ENCODE results near the gene CUX1. TPM values are rescaled to one million over a fixed set of nuclear protein-coding genes. Genes with fewer than 3 reads are reported as not detected.

The CUX1 gene
- total RNA-seq, 1 experiment from 2014 or later, result 53.5 TPM

DNA sequence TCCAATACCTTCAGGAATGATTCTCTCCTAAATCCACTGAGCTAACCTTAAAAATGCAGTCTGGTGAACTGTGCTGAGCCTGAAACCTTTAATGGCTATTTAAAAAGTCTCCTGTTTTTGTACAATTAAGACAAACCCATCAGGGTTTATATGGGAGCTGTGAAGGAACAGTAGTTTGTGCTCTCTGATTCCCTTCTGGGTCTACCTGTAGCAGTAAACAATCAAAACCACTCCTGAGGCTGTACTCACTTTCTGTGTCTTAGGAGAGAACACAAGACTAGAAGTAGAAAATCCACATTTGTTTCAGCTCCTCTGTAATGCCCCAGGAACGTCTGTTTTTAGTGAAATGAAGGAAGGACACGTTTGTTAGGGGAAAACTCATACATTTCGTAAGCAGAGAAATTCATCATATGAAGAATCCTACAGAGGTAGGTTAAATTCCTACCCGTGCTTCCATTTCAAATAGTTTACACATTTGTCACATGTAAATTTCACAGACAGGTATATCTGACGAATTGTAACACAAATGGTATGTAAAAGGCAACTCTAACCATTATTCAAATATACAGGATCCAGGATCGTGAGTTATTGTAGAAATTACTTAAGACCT lies 2.6 kb downstream of the CUX1 start:
- Histone ChIP-seq H2BK15ac (ENCODE audit: low read depth, low read length) (no peak overlapping the region), H2BK5ac (ENCODE audit: insufficient read length, low read length) (no peak overlapping the region), H3K79me1 (ENCODE audit: insufficient read depth, low read depth, low read length, poor library complexity, severe bottlenecking) (peaks cover 7% of the 10 kb centered on the region), H3T11ph (ENCODE audit: low read length) (no peak overlapping the region), H2AFZ (ENCODE audit: low read length) (no peak overlapping the region), H3K14ac (ENCODE audit: insufficient read depth, low read length) (no peak overlapping the region), H3K4me2 (ENCODE audit: insufficient read depth, insufficient read length, low read length) (no peak overlapping the region), H3K4me1 (ENCODE audit: insufficient read depth, low read length) (peaks cover 9% of the 10 kb centered on the region), H3K18ac (ENCODE audit: insufficient read length, low read depth, low read length) (no peak overlapping the region), H2BK12ac (ENCODE audit: insufficient read length, low read depth, low read length) (no peak overlapping the region), H3K79me2 (ENCODE audit: insufficient read depth, low read length) (peaks cover 45% of the 10 kb centered on the region; the same call in 1 of the 2 replicates), H4K8ac (replicated peaks; ENCODE audit: insufficient read length, low read depth, low read length) (no peak overlapping the region), H4K5ac (ENCODE audit: insufficient read length, low read depth, low read length) (no peak overlapping the region), H3K9ac (ENCODE audit: extremely low read depth, insufficient read length, low read length) (no peak overlapping the region), H4K20me1 (ENCODE audit: control insufficient read depth, insufficient read depth, insufficient read length) (no peaks in the 10 kb centered on the region), H3K9me3 (ENCODE audit: control insufficient read depth, low read depth, low read length) (no peaks in the 10 kb centered on the region), H3K23me2 (ENCODE audit: insufficient read length, low read depth, low read length, poor library complexity, severe bottlenecking) (peaks cover 8% of the 10 kb centered on the region), H3K23ac (ENCODE audit: insufficient read length, low read depth, low read length) (no peak overlapping the region), H2BK120ac (ENCODE audit: low read depth, low read length, poor library complexity, severe bottlenecking) (no peak overlapping the region), H3K4ac (ENCODE audit: low read depth, low read length) (no peak overlapping the region), H3K27me3 (ENCODE audit: insufficient read depth, low read length) (no peaks in the 10 kb centered on the region), H4K91ac (ENCODE audit: insufficient read length, low read depth, low read length) (no peak overlapping the region), H3K27ac (ENCODE audit: insufficient read length, low read depth, low read length) (no peak overlapping the region), H2AK5ac (ENCODE audit: insufficient read length, low read length) (no peak overlapping the region), H2BK20ac (ENCODE audit: low read depth, low read length, poor library complexity, severe bottlenecking) (no peak overlapping the region), H3K56ac (ENCODE audit: insufficient read length, low read depth, low read length) (no peak overlapping the region)
- H3K36me3 Mint-ChIP-seq (ENCODE audit: insufficient read depth in 1 of 3, low read depth in 3 of 3), result no peaks in the 10 kb centered on the region; a peak in 3 of 7 replicates
- peak overlapping the region in 2 of 3 experiments; percentile 23 to 60; a peak in 2 of 7 replicates for H3K27ac Mint-ChIP-seq
- no peak overlapping the region for H3K4me3 Mint-ChIP-seq
- WGBS (ENCODE audit: extremely low coverage, insufficient read length, low lambda C conversion rate), result no CpG with 5 or more reads among the region's 6 CpGs
- no peaks in the 10 kb centered on the region for H3K27me3 Mint-ChIP-seq (ENCODE audit: low read depth)
- H3K4me1 Mint-ChIP-seq, result peaks cover 57 to 59% of the 10 kb centered on the region in 2 experiments
- H3K9me3 Mint-ChIP-seq, result no peaks in the 10 kb centered on the region
- no peak for DNase-seq
- TF ChIP-seq CTCF (conservative IDR thresholded peaks at IDR 0.05), result no peak

All from H9 (cell line).